Fibroblast of skin of left biceps (primary cell): ENCODE measurements around the gene RIN3.
A peak's percentile ranks its signal among the peaks of the same experiment; 100 is the strongest.

ENCODE experiments used
- DNase-seq, 2 experiments: peaks; one replicate each; pipeline ENCODE4 v3.0.0-alpha.2; 2013; ENCODE audit warnings: low read depth in 2 of 2

The RIN3 gene

DNA sequence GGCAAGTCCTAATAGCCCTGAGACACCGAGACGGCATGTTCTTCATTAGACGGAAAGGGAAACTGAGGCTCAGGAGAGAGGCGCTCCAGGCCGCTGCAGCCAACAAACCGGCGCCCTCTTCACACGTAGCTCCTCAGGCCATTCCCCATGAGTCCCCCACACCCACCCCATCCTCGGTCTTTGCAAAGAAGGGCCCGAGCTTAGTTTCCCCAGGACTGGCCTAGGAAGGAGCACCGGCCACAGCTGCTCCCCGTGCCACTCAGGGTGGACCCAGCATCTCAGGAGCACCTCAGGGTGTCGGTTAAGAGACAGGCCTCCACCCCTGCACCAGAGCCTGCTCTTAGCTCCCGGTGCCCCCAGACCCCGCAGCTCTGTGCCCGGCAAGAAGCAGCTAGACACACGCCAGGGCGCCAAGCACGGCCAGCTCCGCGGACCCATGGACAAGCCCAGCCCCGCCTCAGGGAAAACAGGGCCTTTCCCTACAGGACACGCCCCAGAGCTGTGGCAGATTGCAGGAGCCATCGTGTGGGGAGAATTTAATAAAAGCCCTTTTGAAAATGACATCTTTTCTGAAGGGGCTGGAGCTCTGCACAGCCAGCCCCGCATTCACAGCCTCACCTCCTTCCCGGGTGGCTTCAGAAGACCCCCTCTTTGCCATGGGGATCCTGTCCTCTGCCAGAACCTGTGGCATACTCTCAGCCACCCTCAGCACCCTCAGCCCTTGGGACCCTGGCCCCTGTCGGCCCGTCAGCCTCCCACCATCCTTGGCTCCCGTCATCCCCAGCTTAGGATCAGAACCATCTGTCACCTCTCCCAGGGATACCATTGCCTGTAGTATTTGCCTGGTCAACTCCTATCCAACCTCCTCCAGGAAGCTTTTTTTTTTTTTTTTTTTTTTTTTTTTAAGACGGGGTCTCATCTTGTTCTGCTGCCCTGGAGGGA, 175.1 kb downstream of the RIN3 start:
- no peak for DNase-seq

DNA sequence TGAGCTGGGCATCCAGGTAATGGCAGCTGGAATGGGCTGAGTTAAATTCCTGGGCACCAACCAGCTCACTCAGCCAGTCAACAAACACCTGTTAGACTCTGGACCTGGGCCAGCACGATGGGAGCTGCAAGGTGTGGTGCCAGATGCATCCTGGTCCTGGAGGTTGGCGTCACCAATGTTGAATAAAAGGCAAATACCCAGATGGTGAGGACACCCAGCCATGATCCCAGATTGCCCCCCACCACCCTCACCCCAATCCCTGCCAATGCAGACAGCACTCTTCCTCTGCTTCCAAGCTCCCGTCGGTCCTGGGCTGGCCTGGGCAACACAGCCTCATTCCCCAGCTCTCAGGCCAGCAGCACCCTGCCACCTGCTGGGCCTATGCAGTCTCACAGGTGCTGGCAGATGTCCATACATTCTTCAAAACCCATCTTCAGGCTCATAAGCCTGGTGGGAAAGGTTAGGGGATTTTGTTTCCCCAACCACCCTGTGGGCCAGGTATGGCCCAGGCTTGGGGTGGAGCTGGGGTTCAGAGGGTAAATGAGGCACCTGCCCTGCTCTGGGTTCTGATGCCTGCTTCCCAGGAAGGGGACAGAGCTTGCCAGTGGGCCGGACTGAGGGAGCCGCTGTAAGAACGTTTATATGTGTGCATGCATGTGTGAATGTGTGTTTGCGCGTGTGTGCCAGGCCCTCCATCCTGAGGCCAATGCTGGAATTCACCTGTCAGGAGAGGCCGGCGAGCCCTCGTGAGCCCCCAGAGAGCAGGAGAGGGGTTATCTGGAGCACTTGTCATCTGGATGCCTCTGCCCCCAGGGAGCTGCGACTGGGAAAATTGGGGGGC, 176.8 kb downstream of the RIN3 start:
- DNase-seq: no peak

DNA sequence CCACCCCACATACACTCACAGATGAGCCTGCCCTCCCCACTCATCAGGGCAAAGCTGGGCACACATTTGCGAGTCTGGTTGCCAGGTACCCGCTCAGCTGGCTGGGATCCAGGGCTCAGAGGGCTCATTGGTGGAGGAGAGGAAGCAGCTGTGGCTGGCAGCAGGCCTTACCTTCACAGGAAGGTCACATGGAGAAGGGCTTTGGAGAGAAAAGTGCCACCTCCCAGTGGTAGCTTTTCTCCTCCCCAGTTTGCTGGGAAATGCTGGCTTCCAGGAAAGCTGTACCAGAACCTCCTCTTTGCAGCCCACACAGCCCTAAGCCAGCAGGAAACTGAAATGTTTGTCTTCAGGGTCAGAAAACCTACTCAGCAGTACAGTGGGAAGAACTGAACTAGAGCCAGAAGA, 179.2 kb downstream of the RIN3 start:
- no peak for DNase-seq

DNA sequence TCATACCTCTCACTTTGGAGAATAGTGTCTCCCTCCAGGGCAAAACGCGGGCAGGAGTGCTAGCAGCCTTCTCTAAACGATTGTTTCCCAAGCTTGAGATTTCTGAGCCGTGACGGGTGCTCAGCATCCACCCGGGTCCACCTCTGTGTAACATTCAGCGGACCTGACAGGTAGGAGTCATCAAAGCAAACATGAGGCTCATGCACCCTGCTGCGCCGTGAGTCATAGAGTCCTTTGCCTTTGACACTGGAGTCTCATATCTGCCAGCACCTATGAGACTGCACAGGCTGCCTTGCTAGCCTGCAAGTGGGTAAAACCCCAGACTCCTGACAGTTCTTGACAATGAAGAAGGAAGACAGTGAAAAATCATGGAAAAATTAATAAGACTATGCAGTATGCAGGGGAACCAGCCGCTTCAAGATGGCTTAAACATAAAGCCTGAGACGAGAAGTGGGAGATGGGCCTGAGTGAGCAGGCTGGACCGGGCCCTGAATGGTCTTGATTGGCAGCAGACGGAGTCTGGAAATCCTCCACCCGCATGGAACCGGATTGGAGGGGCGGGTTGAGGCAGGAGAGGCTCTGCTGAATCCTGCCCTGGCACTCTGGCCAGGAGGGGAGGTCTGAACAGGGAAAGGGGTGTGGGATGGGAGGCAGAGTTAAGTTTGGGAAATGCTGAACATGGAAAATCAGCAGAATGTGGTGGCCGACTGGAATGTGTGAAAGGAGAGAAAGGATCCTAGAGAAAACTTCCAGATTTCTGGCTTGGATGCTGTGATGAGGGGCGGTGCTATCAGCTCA, 180.6 kb downstream of the RIN3 start:
- DNase-seq: no peak

DNA sequence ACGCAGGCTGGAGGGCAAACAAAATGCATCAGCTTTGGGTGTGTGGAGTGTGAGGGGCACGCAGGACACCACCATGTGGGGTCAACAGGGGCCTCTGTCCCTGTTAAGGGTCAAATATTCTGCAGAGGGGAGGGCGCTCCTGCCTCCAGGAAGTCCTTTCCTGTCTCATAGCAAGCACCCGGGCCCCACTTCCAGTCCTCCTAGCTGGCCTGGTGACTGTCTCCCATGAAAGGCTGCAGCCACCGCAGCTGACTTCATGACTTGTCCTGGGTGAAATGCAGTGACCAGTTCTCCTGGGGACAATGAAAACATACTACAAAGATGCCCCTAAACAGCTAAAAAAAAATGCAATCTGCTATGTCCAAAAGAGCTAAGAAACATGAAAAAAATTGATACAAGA, 181.2 kb downstream of the RIN3 start:
- DNase-seq: no peak

DNA sequence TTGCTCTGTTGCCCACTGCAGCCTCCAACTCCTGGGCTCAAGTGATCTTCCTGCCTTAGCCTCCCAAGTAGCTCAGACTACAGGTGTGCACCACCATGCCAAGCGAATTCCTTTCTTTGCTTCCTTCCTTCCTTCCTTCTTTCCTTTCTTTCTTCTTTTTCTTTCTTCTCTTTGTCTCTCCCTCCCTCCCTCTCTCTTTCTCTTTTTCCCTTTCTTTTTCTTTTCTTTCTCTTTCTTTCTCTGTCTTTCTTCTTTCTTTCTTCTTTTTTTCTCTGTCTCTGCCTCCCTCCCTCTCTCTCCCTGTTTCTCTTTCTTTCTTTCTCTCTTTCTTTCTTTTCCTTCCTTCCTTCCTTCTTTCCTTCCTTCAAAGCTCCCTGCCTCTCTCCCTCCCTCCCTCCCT, 182.0 kb downstream of the RIN3 start:
- DNase-seq: no peak

DNA sequence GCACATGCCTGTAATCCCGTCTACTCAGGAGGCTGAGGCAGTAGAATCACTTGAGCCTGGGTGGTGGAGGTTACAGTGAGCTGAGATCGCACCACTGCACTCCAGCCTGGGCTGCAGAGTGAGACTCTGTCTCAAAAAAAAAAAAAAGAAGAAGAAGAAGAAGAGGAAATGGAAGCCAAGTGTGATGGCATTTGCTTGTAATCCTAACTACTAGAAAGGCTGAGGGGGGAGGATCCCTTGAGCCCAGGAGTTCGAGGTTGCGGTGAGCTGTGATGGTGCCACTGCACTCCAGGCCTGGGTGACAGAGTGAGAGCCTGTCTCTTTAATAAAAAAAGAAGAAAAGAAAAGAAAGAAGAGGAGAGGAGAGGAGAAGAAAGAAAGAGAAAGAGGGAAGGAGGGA, 182.8 kb downstream of the RIN3 start:
- no peak for DNase-seq

DNA sequence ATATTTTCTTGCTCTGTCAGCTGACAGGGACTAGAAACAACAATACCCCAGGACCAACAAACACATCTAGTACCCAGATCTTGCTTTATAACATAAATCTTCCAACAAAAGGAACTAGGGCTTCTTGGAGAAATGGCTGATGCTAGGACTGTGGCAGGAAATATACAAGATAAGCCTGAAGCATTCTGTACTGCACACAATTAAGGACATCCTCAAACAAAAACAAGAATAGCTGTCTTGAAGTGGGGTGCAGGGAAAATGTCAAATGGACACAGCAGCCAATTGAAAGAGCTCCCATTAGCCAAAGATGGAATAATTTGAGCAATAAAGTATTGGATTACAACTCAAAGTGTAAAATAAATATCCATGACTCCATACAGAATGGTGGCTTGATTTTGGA, 184.8 kb downstream of the RIN3 start:
- DNase-seq: no peak

DNA sequence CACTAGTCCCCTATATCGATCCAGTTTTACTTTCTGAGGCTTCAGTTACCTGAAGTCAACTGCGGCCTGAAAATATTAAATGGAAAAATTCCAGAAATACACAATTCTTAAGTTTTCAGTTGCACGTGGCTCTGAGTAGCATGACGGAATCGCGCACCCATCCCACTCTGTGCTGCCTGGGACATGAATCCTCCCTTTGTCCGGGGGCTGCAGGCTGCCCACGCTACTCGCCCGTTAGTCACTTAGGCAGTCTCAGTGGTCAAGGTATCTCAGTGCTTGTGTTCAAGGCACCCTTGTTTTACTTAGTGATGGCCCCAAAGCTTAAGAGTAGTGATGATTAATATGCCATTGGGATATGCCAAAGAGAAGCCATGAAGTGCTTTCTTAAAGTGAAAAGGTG, 188.2 kb downstream of the RIN3 start:
- DNase-seq: no peak

DNA sequence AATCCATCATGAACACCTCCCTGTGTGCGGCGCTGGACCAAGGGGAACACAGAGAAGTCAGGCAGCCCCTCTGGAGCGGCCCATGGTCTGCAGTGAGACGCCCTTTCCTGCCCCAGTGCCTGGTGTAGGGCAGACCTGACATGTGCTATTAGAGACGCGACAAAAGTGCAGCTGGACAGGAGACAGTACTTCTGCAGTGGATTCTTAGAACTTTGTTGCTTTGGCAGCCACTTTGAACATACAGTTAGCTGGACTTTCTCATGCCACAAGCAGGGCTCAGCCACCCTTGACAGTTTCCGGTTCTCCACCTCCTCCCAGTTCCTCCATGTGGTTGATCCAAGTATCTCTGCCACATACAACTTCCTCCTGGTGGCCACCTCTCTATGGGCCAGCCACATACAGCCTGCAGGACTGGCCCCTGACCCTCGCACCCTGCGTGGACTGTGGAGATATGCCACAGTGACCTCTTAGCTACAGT, 188.9 kb downstream of the RIN3 start:
- DNase-seq: no peak

DNA sequence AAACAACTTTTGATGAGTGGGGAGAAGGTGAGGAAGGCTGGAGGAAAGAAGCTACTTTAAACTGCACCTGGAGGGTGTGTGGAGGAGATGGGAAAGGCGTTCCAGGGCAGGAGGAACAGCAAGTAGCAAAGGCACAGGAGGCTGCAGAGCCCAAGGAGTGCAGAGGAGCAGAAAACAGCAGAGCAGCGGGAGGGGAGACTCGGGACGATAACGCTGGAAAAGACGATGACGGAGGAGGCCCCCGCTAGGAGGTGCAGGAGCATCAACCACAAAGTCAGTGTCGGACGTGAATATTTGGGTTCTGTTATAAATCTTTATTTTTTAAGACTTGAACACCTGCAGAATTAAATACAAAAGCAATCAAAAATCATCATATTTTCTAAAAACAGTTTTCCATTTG, 189.9 kb downstream of the RIN3 start:
- no peak for DNase-seq

DNA sequence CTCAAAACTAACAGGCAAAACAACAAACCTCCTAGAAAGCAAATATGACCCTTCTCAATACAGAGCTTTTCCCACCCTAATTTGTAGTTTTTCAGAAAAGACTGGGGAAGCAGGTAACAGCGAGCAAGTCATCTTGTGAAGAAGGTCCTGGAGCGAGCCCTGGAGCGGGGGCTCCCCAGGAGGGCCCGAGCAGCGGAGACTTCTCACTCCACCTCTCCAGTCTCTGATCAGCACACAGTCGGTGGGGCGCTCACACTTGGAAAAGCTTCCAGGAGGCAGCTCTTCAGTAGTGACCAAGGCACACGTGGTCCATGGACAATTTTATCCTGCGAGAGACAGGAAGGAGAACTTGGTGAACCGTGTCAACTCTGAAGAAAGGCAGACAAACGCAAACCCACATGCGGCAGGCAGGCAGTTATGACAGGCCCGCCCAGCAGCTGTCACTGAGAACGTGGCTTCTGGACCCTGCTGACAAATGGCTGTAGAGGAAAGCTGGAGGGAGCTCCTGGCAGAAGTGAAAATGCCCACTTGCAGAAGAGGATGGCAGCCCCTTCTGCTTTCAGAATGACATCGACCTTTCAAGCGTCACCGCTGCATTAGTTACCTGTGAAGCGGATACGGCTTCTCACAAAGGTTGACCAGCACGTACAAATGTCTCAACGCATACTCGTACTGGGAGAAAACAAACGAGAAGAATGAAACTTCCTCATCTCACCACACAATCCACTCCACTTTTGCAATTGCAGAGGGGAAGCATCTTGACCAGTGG, 190.6 kb downstream of the RIN3 start:
- no peak for DNase-seq

DNA sequence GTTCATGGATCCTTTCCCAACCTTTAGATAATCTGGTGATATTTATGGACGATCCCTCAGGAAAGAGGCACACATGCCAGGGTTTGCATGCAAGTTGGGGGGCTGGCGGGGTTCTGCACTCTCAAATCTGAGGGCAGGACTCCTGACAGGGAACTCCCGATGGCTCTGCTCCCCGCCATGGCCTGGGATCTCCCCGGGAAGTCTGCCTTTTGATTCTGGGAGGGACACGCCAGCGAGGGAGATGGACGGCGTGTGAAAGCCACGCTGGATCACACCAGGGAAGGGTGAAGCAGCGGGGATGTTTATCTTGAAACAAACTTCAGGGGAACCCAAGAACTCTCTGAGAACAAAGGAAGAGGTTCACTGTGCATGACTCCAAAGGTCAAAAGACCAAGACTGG, 191.2 kb downstream of the RIN3 start:
- no peak for DNase-seq

DNA sequence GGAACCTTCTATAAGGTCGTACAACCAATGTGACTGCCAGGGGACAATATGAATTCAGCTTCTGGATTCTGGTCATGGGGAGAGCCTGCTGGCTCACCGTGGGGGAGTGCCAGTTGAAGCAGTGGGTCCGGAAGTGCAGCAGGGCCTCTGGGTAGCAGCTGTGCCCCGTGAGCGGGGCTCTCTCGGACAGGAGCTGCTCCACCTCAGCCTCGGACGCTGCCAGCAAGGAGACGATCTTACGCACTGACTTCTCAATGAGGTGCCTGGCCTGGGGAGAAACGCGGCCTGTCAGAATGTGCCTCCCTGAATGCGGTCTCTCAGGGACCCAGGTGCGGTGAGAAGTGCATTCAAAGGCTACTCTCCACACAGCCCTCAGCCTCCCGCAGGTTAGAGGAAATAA, 192.8 kb downstream of the RIN3 start:
- DNase-seq: no peak

DNA sequence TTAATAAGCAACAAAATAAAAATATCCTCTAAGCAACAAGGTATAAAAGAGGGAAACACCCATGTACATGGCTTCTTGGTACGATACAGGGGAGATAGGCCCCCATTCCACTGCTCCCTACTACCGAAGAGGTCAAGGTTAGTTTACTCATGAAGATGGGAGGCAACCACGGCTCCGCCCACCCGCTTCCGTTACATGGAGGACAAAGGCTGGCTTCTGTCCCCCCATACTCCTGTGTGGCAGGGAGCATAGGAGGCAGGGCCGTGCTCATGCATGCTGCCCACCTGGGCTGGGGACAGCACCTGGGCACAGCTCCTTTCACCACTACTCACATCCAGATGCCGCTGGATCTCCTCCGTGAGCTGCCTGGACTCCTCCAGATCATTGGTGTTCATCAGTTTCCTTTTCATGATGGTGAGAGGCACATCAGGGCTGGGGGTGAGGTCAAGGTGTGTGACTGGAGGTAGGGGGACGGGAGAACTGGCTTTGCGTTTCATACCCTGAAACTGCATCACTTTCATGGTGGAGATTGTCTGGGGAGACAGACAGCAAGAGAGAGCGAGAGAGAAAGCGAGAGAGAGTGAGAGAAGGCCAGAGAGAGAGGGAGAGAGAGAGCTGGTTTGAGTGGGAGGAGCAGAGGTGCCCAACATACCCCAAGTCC, 195.9 kb downstream of the RIN3 start:
- no peak for DNase-seq

DNA sequence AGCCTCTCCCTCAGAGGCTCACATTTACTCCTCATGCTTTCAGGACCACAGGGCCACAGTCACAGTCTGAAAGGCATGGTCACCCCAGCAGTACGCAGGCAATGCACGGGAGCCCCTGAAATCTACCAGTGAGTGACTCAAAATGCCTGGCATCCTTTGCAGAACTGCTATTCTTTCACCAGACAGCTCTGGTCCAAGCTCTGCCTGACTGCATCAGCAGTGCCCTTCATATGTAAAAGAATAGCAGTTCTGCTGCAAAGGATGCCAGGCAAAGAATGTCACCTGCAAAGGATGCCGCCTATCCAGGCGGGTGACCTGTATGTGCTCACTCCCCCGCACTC, 196.4 kb downstream of the RIN3 start:
- no peak for DNase-seq

DNA sequence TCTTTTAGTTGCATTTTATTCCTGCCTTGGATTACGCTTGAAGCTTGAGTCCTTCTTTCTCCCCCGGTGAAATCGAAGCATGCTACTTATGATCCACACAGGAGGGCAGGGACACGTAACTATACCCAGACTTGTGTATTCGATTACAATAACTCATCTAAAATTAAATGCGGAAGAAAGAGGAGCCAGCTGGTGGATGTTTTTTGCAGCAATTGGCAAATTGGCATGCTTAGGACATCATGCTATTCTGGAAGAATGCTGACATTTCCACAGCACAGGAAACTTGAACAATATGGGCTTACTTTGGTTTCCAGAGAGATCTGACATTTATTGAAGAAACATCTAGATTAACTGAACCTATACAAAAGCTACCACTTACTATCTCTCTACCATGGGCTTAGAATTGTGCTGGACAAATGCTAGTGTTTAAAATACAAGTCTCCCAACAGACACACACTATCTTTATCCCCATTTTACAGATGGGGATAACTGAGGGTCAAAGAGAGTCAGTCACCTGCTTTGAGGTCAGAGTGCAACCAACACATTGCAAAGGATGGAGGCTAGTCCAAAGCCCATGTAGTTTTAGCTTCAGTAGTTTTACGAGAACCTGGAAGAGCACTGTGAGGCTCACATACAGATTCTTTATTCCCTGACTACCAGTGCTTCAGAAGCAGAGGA, 198.5 kb downstream of the RIN3 start:
- DNase-seq: no peak

DNA sequence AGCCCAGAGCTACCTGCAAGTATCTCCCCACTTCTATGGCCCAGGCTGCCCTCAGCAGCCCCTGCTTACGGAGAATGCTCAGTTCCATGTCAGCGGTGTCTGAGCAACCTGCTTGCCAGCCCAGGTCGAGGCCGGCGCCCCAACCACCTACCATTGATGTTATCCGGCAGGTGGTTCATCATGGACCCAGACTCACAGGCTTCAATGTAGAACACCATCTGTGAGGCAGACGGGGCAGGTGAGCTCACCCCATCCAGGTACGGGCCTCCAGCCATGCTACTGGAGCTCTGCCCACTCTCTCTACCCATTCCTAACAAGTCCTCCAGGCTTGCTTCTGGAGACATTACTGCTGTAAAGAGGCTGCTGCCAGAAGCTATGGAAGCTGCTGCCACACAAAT, 199.1 kb downstream of the RIN3 start:
- no peak for DNase-seq

DNA sequence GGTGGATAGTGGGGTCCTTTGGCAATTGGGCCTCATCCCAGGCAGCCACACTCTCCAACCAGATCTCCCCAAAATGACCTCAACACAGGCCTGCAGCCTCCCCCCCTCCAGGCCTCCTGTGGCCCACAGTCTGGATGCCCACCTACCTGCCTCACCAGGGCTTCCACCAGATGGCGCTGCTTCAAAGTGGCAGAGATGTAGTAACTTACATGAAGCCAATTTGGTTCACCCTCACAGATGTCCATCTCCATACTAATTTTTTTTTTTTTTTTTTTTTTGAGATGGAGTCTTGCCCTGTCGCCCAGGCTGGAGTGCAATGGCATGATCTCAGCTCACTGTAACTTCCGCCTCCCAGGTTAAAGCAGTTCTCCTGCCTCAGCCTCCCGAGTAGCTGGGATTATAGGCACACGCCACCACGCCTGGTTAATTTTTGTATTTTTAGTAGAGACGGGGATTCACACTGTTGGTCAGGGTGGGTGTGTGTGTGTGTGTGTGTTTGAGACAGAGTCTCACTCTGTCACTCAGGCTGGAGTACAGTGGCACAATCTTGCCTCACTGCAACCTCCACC, 201.2 kb downstream of the RIN3 start:
- peak in 1 of 2 experiments; percentile 12 for DNase-seq

DNA sequence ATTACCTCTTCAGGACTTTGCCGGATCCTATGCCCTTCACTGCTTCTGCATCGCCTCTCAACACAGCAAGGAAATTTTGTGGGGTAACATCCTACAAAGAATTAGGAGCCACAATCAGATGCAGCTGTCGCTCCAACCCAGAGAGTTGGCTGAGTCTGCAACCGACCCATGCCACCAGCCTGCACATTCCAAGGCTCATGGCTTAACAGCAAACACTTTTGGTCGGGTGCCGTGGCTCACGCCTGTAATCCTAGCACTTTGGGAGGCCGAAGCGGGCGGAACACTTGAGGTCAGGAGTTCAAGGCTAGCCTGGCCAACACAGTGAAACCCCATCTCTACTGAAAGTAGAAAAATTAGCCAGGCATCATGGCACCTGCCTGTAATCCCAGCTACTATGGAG, 202.6 kb downstream of the RIN3 start:
- DNase-seq: no peak
